Measurements from ENCODE around the gene CDH7.

DNA sequence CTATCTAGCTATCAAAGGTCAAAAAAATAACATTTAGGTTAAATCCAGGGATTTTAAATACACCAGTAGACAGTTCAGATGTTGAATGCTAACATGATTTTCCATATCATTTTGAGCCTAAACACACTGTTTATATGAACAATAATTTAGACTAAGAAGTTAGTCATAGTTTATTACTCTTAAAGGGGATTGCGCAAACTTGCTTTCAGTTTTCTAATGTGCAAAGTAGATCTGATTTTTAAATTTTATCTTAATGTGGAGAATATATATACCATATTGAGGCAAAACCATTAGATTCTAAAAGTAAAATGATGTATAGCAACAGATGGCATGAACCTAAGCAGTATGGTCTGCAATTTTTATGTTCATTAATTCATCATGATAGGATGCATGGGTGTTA lies 76.6 kb downstream of the CDH7 start:
- TF ChIP-seq EZH2 (IDR thresholded peaks at IDR 0.05): no peak
- TF ChIP-seq POLR2AphosphoS5 (IDR thresholded peaks at IDR 0.05; ENCODE audit: borderline replicate concordance, low read depth, low read length): no peak
- no peak for TF ChIP-seq FOXP2 (optimal IDR thresholded peaks at IDR 0.05; ENCODE audit: control extremely low read depth, extremely low read length, insufficient read depth)

Measured in SK-N-MC (cell line).